ENCODE data around the gene PSMD12. TPM values are rescaled to one million over a fixed set of nuclear protein-coding genes. Genes with fewer than 3 reads are reported as not detected.

The PSMD12 gene
- total RNA-seq, 1 donor from 2014 or later = 36.5 TPM

GRCh38 chr17:67376737-67377487 is 10.5 kb upstream of the PSMD12 start, which contains the start of gene PITPNC1:
Gene PITPNC1, plus strand, starts transcription at chr17:67377281.
- no peak for TF ChIP-seq CTCF (IDR thresholded peaks at IDR 0.05; ENCODE audit: insufficient read depth, low read length, poor library complexity, severe bottlenecking)
- no peaks in the 10 kb centered on the region for H3K27me3 ChIP-seq (ENCODE audit: control insufficient read depth, insufficient read depth, low read length)
- peak within 1 kb of the TSS; percentile 91 for H3K4me3 ChIP-seq (ENCODE audit: low read depth, low read length)
- no peak for DNase-seq (ENCODE audit: low read depth)
- no peaks in the 10 kb centered on the region for H3K36me3 ChIP-seq (ENCODE audit: control insufficient read depth, insufficient read depth, low read length)

- H3K27me3 ChIP-seq (ENCODE audit: control insufficient read depth, insufficient read depth, low read length) = no peaks in the 10 kb centered on the region
- no peaks in the 10 kb centered on the region for H3K36me3 ChIP-seq (ENCODE audit: control insufficient read depth, insufficient read depth, low read length)
- peak overlapping the region; percentile 91 for H3K4me3 ChIP-seq (ENCODE audit: low read depth, low read length)
- no peak for TF ChIP-seq CTCF (IDR thresholded peaks at IDR 0.05; ENCODE audit: insufficient read depth, low read length, poor library complexity, severe bottlenecking)
- DNase-seq (ENCODE audit: low read depth) = no peak
Measured at GRCh38 chr17:67376415-67376736, 10.0 kb upstream of the PSMD12 start.

- no peak overlapping the region for H3K4me3 ChIP-seq (ENCODE audit: low read depth, low read length)
- DNase-seq (ENCODE audit: low read depth) = no peak
- TF ChIP-seq CTCF (IDR thresholded peaks at IDR 0.05; ENCODE audit: insufficient read depth, low read length, poor library complexity, severe bottlenecking) = no peak
- no peaks in the 10 kb centered on the region for H3K36me3 ChIP-seq (ENCODE audit: control insufficient read depth, insufficient read depth, low read length)
- no peaks in the 10 kb centered on the region for H3K27me3 ChIP-seq (ENCODE audit: control insufficient read depth, insufficient read depth, low read length)
Measured at GRCh38 chr17:67375716-67376115, 9.3 kb upstream of the PSMD12 start.

GRCh38 chr17:67375054-67375427 is 8.7 kb upstream of the PSMD12 start:
- no peak overlapping the region for H3K4me3 ChIP-seq (ENCODE audit: low read depth, low read length)
- H3K27me3 ChIP-seq (ENCODE audit: control insufficient read depth, insufficient read depth, low read length) = no peaks in the 10 kb centered on the region
- no peak for TF ChIP-seq CTCF (IDR thresholded peaks at IDR 0.05; ENCODE audit: insufficient read depth, low read length, poor library complexity, severe bottlenecking)
- no peaks in the 10 kb centered on the region for H3K36me3 ChIP-seq (ENCODE audit: control insufficient read depth, insufficient read depth, low read length)
- DNase-seq (ENCODE audit: low read depth) = no peak

GRCh38 chr17:67374329-67375053 is 8.1 kb upstream of the PSMD12 start:
- Histone ChIP-seq H3K4me3 (ENCODE audit: low read depth, low read length) (no peak overlapping the region), H3K36me3 (ENCODE audit: control insufficient read depth, insufficient read depth, low read length) (no peaks in the 10 kb centered on the region), H3K27me3 (ENCODE audit: control insufficient read depth, insufficient read depth, low read length) (no peaks in the 10 kb centered on the region)
- TF ChIP-seq CTCF (IDR thresholded peaks at IDR 0.05; ENCODE audit: insufficient read depth, low read length, poor library complexity, severe bottlenecking) = peak; percentile 88
- DNase-seq (ENCODE audit: low read depth) = no peak

Data from kidney epithelial cell (primary cell).